GDM1 (cell line): ENCODE data around the gene SYNE2.
"Not testable (repeated sequence)": the region's sequence is repeated elsewhere in the genome, so short reads cannot be mapped to it uniquely, and the experiment has no call there.

Experiments
- DNase-seq: peaks from one replicate; lab custom pipeline; 2025; lab: John Stamatoyannopoulos, UW

Gene SYNE2

GRCh38 chr14:64196814-64197411 is 344.1 kb downstream of the SYNE2 start:
- no peak for DNase-seq

GRCh38 chr14:64197996-64198395 is 345.2 kb downstream of the SYNE2 start:
- no peak for DNase-seq

DNA sequence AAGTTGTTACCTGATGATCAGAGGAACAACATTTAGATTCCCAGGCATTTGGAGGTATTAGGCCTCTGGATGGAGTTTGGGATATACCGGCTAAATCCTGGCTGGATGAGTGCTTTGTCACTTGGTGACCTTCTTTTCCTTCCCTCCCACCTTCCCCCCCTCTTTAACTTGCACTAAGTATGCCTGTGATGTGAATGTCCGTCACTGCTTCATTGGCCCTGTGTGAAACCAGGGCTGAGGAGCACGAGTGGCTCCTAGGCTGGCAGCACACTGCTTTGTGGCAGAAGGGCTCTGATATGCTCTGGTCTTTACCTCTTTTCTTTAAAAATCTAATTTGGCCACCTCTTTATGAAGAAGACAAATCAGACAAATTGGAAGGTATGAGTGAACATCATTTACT is 345.7 kb downstream of the SYNE2 start:
- no peak for DNase-seq

DNA sequence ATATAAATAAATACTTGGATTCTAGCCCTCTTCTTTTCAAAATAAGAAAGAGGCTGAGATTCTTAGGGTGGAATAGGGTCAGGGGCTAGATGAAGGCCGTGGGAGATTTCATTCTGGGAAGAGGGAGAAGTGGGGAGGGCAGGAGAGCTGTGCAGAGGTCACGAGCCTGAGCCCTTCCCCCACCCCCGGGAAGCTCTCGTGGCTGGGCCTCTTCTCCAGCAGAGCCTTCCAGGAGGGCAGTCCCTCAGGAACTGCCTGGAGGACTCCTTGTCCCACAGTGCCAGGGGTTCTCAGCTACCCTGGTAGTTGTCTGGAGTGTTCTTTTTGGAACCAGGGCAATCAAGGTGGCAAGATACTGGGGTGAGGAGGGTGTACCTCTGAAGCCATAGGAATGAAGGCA is 347.4 kb downstream of the SYNE2 start:
- no peak for DNase-seq

DNA sequence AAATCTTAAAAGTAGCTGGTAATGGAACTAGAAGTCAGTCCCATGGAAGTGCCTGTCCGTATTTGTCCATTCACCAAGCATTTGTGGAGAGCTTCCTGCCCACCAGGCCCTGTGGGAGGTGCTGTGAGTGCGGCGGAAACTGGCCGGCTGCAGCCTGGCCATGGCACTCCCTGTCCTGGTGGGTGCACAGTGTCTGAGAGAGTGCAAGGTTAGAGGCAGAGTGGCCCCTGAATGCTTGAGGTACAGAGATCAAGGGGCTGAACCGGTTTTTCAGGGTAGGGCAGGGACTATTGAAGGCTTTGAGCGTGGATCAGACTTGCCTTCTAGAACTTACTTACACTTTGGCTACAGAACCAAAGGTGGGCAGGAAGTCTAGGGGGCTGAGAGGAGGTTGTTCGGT is 348.5 kb downstream of the SYNE2 start:
- no peak for DNase-seq

DNA sequence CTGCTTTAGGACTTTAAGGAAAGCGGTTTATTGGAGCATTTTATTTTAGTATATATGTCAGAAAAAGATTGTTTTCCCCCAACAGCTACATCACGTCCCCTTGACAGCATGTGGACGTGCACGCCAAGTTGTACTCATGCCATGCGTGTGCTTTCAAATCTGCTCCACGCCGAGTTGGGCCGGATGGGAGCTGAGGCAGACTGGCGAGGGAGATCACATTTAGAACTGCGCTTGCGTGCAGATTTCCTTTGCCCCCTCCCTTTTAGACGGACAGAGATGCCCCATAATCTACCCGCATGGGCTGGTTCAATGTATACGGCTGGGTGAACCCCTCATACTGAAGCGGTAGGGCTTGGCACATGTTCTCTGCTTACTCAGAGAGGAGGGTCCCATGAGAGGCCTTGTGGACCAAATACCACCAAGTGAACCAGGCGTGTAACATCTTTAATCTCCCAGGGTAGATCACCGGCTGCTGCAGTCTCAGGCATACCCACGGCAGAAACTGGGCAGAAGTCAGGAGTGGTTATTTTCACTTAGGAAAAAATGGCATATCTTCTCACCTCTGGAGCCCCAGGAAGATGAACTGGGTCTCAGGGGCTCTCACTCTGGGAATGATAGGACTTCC is 349.2 kb downstream of the SYNE2 start:
- DNase-seq, result no peak

- no peak for DNase-seq
These were observed 349.9 kb downstream of the SYNE2 start for GRCh38 chr14:64202716-64203115.

DNA sequence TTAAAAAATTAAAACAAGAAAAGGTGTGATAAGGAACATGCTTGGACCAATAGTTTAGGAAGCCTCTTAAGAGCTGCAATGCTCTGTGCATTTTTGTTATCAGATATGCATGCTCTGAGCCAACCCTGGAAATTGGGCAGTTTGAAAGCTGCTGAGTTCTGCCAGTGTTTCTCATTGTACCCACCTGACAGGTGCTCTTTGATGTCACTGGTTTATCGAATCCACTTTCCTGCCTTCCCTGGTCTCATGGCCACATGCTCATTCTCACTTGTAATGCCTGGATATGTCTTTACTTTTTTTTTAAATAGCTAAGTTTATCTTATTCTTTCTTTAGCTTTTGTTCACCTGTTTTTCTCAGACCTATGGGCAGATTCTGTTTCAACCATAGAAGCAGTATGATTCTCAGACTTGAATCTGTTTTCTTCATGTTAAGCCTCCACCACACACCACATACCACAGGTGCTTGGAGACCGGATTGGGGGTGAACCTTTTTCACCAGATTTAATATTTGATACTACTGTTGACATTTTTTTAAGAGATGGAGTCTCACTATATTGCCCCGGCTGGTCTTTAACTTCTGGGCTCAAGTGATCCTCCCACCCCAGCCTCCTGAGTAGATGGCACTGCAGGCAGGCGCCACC is 350.7 kb downstream of the SYNE2 start:
- no peak for DNase-seq

GRCh38 chr14:64208261-64208660 is 355.5 kb downstream of the SYNE2 start:
- no peak for DNase-seq

GRCh38 chr14:64208981-64209380 is 356.2 kb downstream of the SYNE2 start:
- no peak for DNase-seq

- peak; percentile 59 for DNase-seq
These were observed 356.8 kb downstream of the SYNE2 start for GRCh38 chr14:64209444-64210131.

- no peak for DNase-seq
These were observed 357.4 kb downstream of the SYNE2 start for GRCh38 chr14:64210216-64210615.

GRCh38 chr14:64210912-64211311 is 358.1 kb downstream of the SYNE2 start:
- DNase-seq, result not testable (repeated sequence)

GRCh38 chr14:64212666-64213065 is 359.9 kb downstream of the SYNE2 start:
- DNase-seq, result no peak

- no peak for DNase-seq
These were observed 360.3 kb downstream of the SYNE2 start for GRCh38 chr14:64213086-64213485.

DNA sequence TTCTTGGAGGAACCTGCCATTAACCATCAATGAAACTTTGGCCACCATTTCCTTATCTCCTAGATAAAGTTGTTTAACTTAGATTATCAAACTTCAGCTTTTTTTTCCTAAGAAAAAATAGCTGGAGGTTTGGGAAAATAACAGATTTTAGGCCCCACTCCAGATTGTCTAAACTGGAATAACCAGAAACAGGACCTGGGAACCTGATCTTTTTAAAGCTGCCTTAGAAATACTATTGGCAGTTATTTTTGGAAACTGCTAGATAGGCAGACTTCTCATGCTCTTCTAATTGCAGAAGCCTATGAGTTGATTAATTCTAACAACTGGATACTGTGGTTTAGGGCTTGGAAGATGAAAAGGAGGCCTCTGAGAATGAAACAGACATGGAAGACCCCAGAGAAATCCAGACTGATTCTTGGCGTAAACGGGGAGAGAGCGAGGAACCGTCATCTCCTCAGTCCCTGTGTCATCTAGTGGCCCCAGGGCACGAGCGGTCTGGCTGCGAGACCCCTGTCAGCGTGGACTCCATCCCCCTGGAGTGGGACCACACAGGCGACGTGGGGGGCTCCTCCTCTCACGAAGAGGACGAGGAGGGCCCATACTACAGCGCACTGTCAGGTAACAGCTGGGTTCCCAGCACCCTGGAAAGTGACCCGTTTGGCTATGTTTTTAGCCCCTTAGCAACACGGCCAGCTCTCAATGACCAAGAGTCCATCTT is 361.2 kb downstream of the SYNE2 start:
- no peak for DNase-seq

- no peak for DNase-seq
These were observed 362.5 kb downstream of the SYNE2 start for GRCh38 chr14:64215274-64215673.

GRCh38 chr14:64215978-64216377 is 363.2 kb downstream of the SYNE2 start:
- DNase-seq, result no peak

DNA sequence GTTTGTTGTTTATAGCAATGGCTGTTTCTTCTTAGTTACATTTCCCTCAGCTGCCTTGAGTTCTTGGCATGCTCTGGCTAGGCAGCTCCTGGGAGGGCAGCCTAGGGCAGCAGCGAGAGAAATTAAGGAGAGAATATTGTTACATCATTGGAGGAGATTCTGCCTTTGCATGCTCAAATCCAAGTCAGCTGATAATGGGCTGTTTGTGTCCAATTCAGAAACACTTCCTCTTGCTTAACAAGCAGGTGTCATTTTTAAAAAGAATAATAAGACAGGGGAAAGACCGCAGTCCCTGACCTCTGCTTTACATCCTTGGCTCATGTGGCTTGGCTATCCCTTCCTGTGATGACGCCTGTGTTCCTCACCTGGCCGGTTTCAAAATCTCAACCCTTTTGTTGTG is 364.5 kb downstream of the SYNE2 start:
- DNase-seq, result no peak

GRCh38 chr14:64217834-64218233 is 365.0 kb downstream of the SYNE2 start:
- DNase-seq, result no peak

GRCh38 chr14:64218344-64219240 is 365.8 kb downstream of the SYNE2 start:
- DNase-seq, result no peak
